Measurements from ENCODE around the gene CYFIP1.

- TF ChIP-seq CTCF (IDR thresholded peaks at IDR 0.05) (no peak), USF2 (IDR thresholded peaks at IDR 0.05) (no peak), ZNF302 (CRISPR knock-in tag; IDR thresholded peaks at IDR 0.05) (no peak), CEBPB (IDR thresholded peaks at IDR 0.05) (no peak), RAD21 (conservative IDR thresholded peaks at IDR 0.05 in 1 of 2, IDR thresholded peaks at IDR 0.05 in 1 of 2) (no peak), REST (IDR thresholded peaks at IDR 0.05) (no peak), EP300 (IDR thresholded peaks at IDR 0.05) (no peak), KDM5A (IDR thresholded peaks at IDR 0.05) (no peak)
Measured at GRCh38 chr15:23026218-23026617, 46.0 kb upstream of the CYFIP1 start.
